ENCODE data around the gene GTF2E1. TPM values are rescaled to one million over a fixed set of nuclear protein-coding genes. Genes with fewer than 3 reads are reported as not detected.

The GTF2E1 gene
- total RNA-seq, 1 experiment from 2014 or later = 22.2 TPM

GRCh38 chr3:120773932-120774331 lies 31.4 kb downstream of the GTF2E1 start:
- H3K4me1 ChIP-seq (replicated peaks; ENCODE audit: insufficient read depth) = no peaks in the 10 kb centered on the region
- H3K9me3 ChIP-seq (ENCODE audit: insufficient read depth, low read depth) = no peaks in the 10 kb centered on the region
- H3K27ac ChIP-seq = no peak overlapping the region
- ChIA-PET POLR2A (ENCODE audit: unreplicated experiment) (no interaction called here), CTCF (no interaction called here)
- no peak overlapping the region for H2AFZ ChIP-seq
- no peaks in the 10 kb centered on the region for H4K20me1 ChIP-seq (ENCODE audit: insufficient read depth)
- intact Hi-C loops (cut with micrococcal nuclease; ENCODE audit: unreplicated experiment) = no loop called here
- H3K36me3 ChIP-seq (ENCODE audit: low read depth) = peaks cover 15% of the 10 kb centered on the region; the same call in 1 of the 2 replicates
- H3K27me3 ChIP-seq (ENCODE audit: insufficient read depth, low read depth) = no peaks in the 10 kb centered on the region
- H3K4me2 ChIP-seq = no peak overlapping the region
- TF ChIP-seq CTCF (conservative IDR thresholded peaks at IDR 0.05) (no peak), EZH2 (IDR thresholded peaks at IDR 0.05; ENCODE audit: low read depth) (no peak)
- no peaks in the 10 kb centered on the region; the same call in 1 of the 2 replicates for H3K79me2 ChIP-seq (ENCODE audit: low read depth)
- no peaks in the 10 kb centered on the region for H3K9me2 ChIP-seq (ENCODE audit: insufficient read depth)
- BruUV-seq (replicated peaks) = no TSS peak
- H3F3A ChIP-seq (ENCODE audit: insufficient read depth, low read depth) = no peaks in the 10 kb centered on the region
- H3K4me3 ChIP-seq = no peak overlapping the region
- no peak for DNase-seq

DNA sequence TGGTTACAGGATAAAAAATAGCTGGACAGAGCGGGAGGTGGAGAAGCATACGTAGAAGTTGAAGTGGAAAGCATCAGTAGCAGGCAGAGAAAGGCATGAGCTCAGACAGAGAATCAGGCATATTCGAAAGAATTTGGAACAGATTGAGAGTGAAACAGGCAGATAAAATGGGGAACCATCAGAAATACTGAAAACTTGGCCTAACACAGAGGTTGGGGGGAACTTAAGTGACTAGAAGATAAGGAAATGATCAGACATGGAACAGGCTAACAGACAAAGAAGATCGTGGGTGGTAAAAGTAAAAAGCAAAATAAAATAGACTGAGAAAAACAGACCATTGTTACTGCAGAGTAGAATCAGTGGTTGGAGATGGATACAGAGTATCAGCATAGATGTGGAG lies 32.9 kb downstream of the GTF2E1 start:
- Histone ChIP-seq H3K9me2 (ENCODE audit: insufficient read depth) (no peaks in the 10 kb centered on the region), H2AFZ (no peak overlapping the region), H3K36me3 (ENCODE audit: low read depth) (peaks cover 22% of the 10 kb centered on the region; the same call in 1 of the 2 replicates), H3K27me3 (ENCODE audit: insufficient read depth, low read depth) (no peaks in the 10 kb centered on the region), H3F3A (ENCODE audit: insufficient read depth, low read depth) (no peaks in the 10 kb centered on the region; the same call in 1 of the 2 replicates), H3K9me3 (ENCODE audit: insufficient read depth, low read depth) (no peaks in the 10 kb centered on the region), H4K20me1 (ENCODE audit: insufficient read depth) (no peaks in the 10 kb centered on the region), H3K4me3 (no peak overlapping the region), H3K27ac (no peak overlapping the region), H3K4me1 (replicated peaks; ENCODE audit: insufficient read depth) (no peaks in the 10 kb centered on the region), H3K4me2 (no peak overlapping the region), H3K79me2 (ENCODE audit: low read depth) (0 out of 2 replicates have a peak, but pooled peaks cover 4% of the 10 kb centered on the region)
- DNase-seq = no peak
- no TSS peak for BruUV-seq (replicated peaks)
- TF ChIP-seq CTCF (conservative IDR thresholded peaks at IDR 0.05) = no peak
- no peak for TF ChIP-seq EZH2 (IDR thresholded peaks at IDR 0.05; ENCODE audit: low read depth)
- CTCF ChIA-PET = no interaction called here
- POLR2A ChIA-PET (ENCODE audit: unreplicated experiment) = no interaction called here
- intact Hi-C loops (cut with micrococcal nuclease; ENCODE audit: unreplicated experiment) = no loop called here

- no peaks in the 10 kb centered on the region for H3K27me3 ChIP-seq (ENCODE audit: insufficient read depth, low read depth)
- POLR2A ChIA-PET (ENCODE audit: unreplicated experiment) = no interaction called here
- CTCF ChIA-PET = no interaction called here
- TF ChIP-seq CTCF (conservative IDR thresholded peaks at IDR 0.05) = no peak
- no peak for TF ChIP-seq EZH2 (IDR thresholded peaks at IDR 0.05; ENCODE audit: low read depth)
- H3K79me2 ChIP-seq (ENCODE audit: low read depth) = 0 out of 2 replicates have a peak, but pooled peaks cover 4% of the 10 kb centered on the region
- H3K4me2 ChIP-seq = no peak overlapping the region
- intact Hi-C loops (cut with micrococcal nuclease; ENCODE audit: unreplicated experiment) = no loop called here
- H3K27ac ChIP-seq = no peak overlapping the region
- DNase-seq = no peak
- H3F3A ChIP-seq (ENCODE audit: insufficient read depth, low read depth) = no peaks in the 10 kb centered on the region; the same call in 1 of the 2 replicates
- BruUV-seq (replicated peaks) = no TSS peak
- H3K4me1 ChIP-seq (replicated peaks; ENCODE audit: insufficient read depth) = no peaks in the 10 kb centered on the region
- H2AFZ ChIP-seq = no peak overlapping the region
- H3K9me2 ChIP-seq (ENCODE audit: insufficient read depth) = no peaks in the 10 kb centered on the region
- no peak overlapping the region for H3K4me3 ChIP-seq
- H3K9me3 ChIP-seq (ENCODE audit: insufficient read depth, low read depth) = no peaks in the 10 kb centered on the region
- H3K36me3 ChIP-seq (ENCODE audit: low read depth) = peaks cover 20% of the 10 kb centered on the region
- no peaks in the 10 kb centered on the region for H4K20me1 ChIP-seq (ENCODE audit: insufficient read depth)
These were observed 36.2 kb downstream of the GTF2E1 start for GRCh38 chr3:120778776-120779175.

Data from PC-9 (cell line).